Stomach smooth muscle (tissue), 2 donors: Measurements from ENCODE around the gene UCHL5.
"Not testable (repeated sequence)": the region's sequence is repeated elsewhere in the genome, so short reads cannot be mapped to it uniquely, and the experiment has no call there.

ENCODE experiments used
- H3K27ac ChIP-seq: one replicate; pipeline ENCODE4 v1.7.0; 2013; ENCODE audit warnings: mild to moderate bottlenecking, low read length, inconsistent platforms
- H3K27me3 ChIP-seq, 2 donors: one replicate each; pipeline ENCODE4 v1.7.0; 2013; ENCODE audit warnings: low read length in 2 of 2; ENCODE audit not compliant: insufficient read depth in 2 of 2, control insufficient read depth in 1 of 2
- H3K36me3 ChIP-seq, 2 donors: one replicate each; pipeline ENCODE4 v1.7.0; 2013; ENCODE audit warnings: low read length in 2 of 2; ENCODE audit not compliant: control insufficient read depth in 2 of 2, insufficient read depth in 2 of 2
- H3K4me1 ChIP-seq: one replicate; pipeline ENCODE4 v1.7.0; 2013; ENCODE audit warnings: low read length; ENCODE audit not compliant: control insufficient read depth, insufficient read depth
- H3K4me3 ChIP-seq, 2 donors: one replicate each; pipeline ENCODE4 v1.7.0; 2013; ENCODE audit warnings: low read length in 2 of 2
- H3K9ac ChIP-seq, 2 donors: one replicate each; pipeline ENCODE4 v1.7.0; 2013; ENCODE audit warnings: low read length in 2 of 2, mild to moderate bottlenecking in 1 of 2
- H3K9me3 ChIP-seq, 2 donors: one replicate each; pipeline ENCODE4 v1.7.0; 2013; ENCODE audit warnings: low read length in 2 of 2; ENCODE audit not compliant: control insufficient read depth in 2 of 2
- donor health status: healthy.
- donor health status: Pancreatic carcinoma.

The UCHL5 gene

GRCh38 chr1:193065954-193066353, 6.8 kb upstream of the UCHL5 start:
- Histone ChIP-seq H3K9ac (no peak overlapping the region), H3K36me3 (peaks cover 5 to 9% of the 10 kb centered on the region in 2 donors), H3K4me1 (peaks cover 3% of the 10 kb centered on the region), H3K27ac (no peak overlapping the region), H3K27me3 (no peaks in the 10 kb centered on the region), H3K4me3 (no peak overlapping the region), H3K9me3 (no peaks in the 10 kb centered on the region)

- H3K9ac ChIP-seq, result no peak overlapping the region
- no peak overlapping the region for H3K27ac ChIP-seq
- peaks cover 14% of the 10 kb centered on the region for H3K4me1 ChIP-seq
- H3K4me3 ChIP-seq, result no peak overlapping the region
- H3K27me3 ChIP-seq, result no peaks in the 10 kb centered on the region
- H3K36me3 ChIP-seq, result no peaks in the 10 kb centered on the region
- no peaks in the 10 kb centered on the region for H3K9me3 ChIP-seq
These were observed 3.7 kb upstream of the UCHL5 start for GRCh38 chr1:193062698-193063463.

- no peak overlapping the region for H3K27ac ChIP-seq
- H3K4me1 ChIP-seq, result peaks cover 18% of the 10 kb centered on the region
- H3K27me3 ChIP-seq, result no peaks in the 10 kb centered on the region
- H3K4me3 ChIP-seq, result peak overlapping the region; percentile 89 to 90
- H3K9ac ChIP-seq, result peak overlapping the region in 1 of 2 donors; percentile 89
- no peaks in the 10 kb centered on the region for H3K9me3 ChIP-seq
- H3K36me3 ChIP-seq, result no peaks in the 10 kb centered on the region
These were observed 1.8 kb upstream of the UCHL5 start for GRCh38 chr1:193060938-193061337.

- H3K36me3 ChIP-seq, result no peaks in the 10 kb centered on the region
- H3K27me3 ChIP-seq, result no peaks in the 10 kb centered on the region
- peak overlapping the region; percentile 89 to 90 for H3K4me3 ChIP-seq
- peak overlapping the region; percentile 98 for H3K27ac ChIP-seq
- no peaks in the 10 kb centered on the region for H3K9me3 ChIP-seq
- peaks cover 18% of the 10 kb centered on the region for H3K4me1 ChIP-seq
- peak overlapping the region; percentile 89 to 96 for H3K9ac ChIP-seq
These were observed 1.2 kb upstream of the UCHL5 start for GRCh38 chr1:193060406-193060805.

GRCh38 chr1:193060115-193060403, 899 bp upstream of the UCHL5 start:
- no peaks in the 10 kb centered on the region for H3K27me3 ChIP-seq

GRCh38 chr1:193058529-193059281, 455 bp downstream of the UCHL5 start:
- Histone ChIP-seq H3K27ac (peak overlapping the region; percentile 98), H3K27me3 (no peaks in the 10 kb centered on the region), H3K36me3 (no peaks in the 10 kb centered on the region), H3K9me3 (no peaks in the 10 kb centered on the region), H3K9ac (peak overlapping the region; percentile 89 to 96), H3K4me3 (peak overlapping the region; percentile 89 to 90), H3K4me1 (peaks cover 18% of the 10 kb centered on the region)

More at GRCh38 chr1:193060115-193060403, 899 bp upstream of the UCHL5 start:
- no peaks in the 10 kb centered on the region for H3K9me3 ChIP-seq
- no peaks in the 10 kb centered on the region for H3K36me3 ChIP-seq
- peaks cover 18% of the 10 kb centered on the region for H3K4me1 ChIP-seq
- H3K27ac ChIP-seq, result peak overlapping the region; percentile 98
- H3K9ac ChIP-seq, result peak overlapping the region; percentile 89 to 96
- H3K4me3 ChIP-seq, result peak overlapping the region; percentile 89 to 90

GRCh38 chr1:193054169-193054675, 4.9 kb downstream of the UCHL5 start:
- H3K4me1 ChIP-seq, result peaks cover 15% of the 10 kb centered on the region
- H3K27ac ChIP-seq, result no peak overlapping the region

GRCh38 chr1:193048913-193049312, 10.2 kb downstream of the UCHL5 start:
- not testable (repeated sequence) for H3K27me3 ChIP-seq, H3K4me3 ChIP-seq, H3K9ac ChIP-seq, H3K27ac ChIP-seq, H3K4me1 ChIP-seq, H3K9me3 ChIP-seq
- peaks cover 4 to 11% of the 10 kb centered on the region in 2 donors for H3K36me3 ChIP-seq

More at GRCh38 chr1:193054169-193054675, 4.9 kb downstream of the UCHL5 start:
- no peaks in the 10 kb centered on the region for H3K9me3 ChIP-seq
- H3K4me3 ChIP-seq, result no peak overlapping the region
- H3K9ac ChIP-seq, result no peak overlapping the region
- peaks cover 0 to 10% of the 10 kb centered on the region in 2 donors for H3K36me3 ChIP-seq
- no peaks in the 10 kb centered on the region for H3K27me3 ChIP-seq

GRCh38 chr1:193042766-193043691, 16.1 kb downstream of the UCHL5 start:
- H3K27ac ChIP-seq, result no peak overlapping the region
- H3K4me3 ChIP-seq, result no peak overlapping the region
- H3K9ac ChIP-seq, result no peak overlapping the region
- H3K36me3 ChIP-seq, result peaks cover 0 to 5% of the 10 kb centered on the region in 2 donors
- H3K9me3 ChIP-seq, result no peaks in the 10 kb centered on the region
- no peaks in the 10 kb centered on the region for H3K27me3 ChIP-seq
- H3K4me1 ChIP-seq, result no peaks in the 10 kb centered on the region

- H3K36me3 ChIP-seq, result peaks cover 0 to 5% of the 10 kb centered on the region in 2 donors
- H3K9ac ChIP-seq, result no peak overlapping the region
- H3K27ac ChIP-seq, result no peak overlapping the region
- no peaks in the 10 kb centered on the region for H3K9me3 ChIP-seq
- no peak overlapping the region for H3K4me3 ChIP-seq
- H3K27me3 ChIP-seq, result no peaks in the 10 kb centered on the region
- H3K4me1 ChIP-seq, result no peaks in the 10 kb centered on the region
These were observed 19.1 kb downstream of the UCHL5 start for GRCh38 chr1:193040011-193040410.
